ENCODE measurements around the gene MVB12B.

Gene MVB12B

DNA sequence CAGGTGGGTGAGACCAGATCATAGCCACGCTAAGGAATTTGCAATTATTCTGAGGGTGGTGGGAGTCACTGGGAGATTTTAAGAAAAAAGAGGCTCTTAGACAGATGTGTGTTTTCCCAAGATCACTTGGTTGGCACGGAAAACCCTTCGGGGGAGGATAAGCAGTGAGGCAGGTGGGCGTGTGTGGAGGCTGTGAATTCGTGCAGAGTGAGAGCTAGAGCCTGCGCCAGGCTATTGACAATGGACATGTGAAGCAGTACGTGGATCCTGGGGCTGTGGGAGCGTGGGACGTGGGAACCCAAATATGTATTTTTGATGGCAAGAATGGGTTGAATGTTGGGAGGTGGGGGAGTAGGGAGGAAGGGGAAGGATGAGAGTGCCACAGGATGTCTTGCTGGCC is 19.4 kb downstream of the MVB12B start:
- no peak for TF ChIP-seq EZH2phosphoT487 (IDR thresholded peaks at IDR 0.05; ENCODE audit: borderline replicate concordance)
- TF ChIP-seq, protein P1, sequence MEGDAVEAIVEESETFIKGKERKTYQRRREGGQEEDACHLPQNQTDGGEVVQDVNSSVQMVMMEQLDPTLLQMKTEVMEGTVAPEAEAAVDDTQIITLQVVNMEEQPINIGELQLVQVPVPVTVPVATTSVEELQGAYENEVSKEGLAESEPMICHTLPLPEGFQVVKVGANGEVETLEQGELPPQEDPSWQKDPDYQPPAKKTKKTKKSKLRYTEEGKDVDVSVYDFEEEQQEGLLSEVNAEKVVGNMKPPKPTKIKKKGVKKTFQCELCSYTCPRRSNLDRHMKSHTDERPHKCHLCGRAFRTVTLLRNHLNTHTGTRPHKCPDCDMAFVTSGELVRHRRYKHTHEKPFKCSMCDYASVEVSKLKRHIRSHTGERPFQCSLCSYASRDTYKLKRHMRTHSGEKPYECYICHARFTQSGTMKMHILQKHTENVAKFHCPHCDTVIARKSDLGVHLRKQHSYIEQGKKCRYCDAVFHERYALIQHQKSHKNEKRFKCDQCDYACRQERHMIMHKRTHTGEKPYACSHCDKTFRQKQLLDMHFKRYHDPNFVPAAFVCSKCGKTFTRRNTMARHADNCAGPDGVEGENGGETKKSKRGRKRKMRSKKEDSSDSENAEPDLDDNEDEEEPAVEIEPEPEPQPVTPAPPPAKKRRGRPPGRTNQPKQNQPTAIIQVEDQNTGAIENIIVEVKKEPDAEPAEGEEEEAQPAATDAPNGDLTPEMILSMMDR (conservative IDR thresholded peaks at IDR 0.05; ENCODE audit: low read length), result no peak

DNA sequence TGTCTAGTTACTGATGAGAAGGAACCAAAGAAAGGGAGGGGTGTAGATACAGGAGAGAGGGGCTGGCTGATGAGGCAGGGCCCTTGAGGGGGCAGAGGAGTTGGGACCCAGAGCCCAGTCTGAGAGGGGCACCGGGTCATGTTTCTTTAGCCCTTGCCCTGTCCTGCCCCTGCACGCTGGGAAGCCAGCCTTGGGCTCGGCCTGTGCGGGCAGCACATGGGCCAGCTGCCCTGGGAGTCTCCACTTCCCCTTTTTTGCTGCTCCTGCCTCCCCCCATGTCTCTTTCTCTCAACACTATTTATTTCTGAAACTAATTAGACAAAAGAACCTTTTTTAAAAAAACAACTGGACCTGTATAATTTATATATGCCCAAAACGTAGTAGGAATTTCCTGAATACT is 20.5 kb downstream of the MVB12B start:
- TF ChIP-seq, protein P1 (conservative IDR thresholded peaks at IDR 0.05; ENCODE audit: low read length), result no peak
- H4K20me1 ChIP-seq (ENCODE audit: insufficient read depth, low read length, poor library complexity, severe bottlenecking), result peaks cover 3% of the 10 kb centered on the region
- peaks cover 36% of the 10 kb centered on the region for H3K4me1 ChIP-seq (ENCODE audit: insufficient read depth, low read length, poor library complexity, severe bottlenecking)
- H3K9me2 ChIP-seq (replicated peaks; ENCODE audit: low read depth, low read length), result no peaks in the 10 kb centered on the region
- peak overlapping the region; percentile 33 for H3K9ac ChIP-seq (ENCODE audit: low read depth, low read length, poor library complexity, severe bottlenecking)
- H3K79me2 ChIP-seq (ENCODE audit: insufficient read depth, low read length), result peaks cover 86% of the 10 kb centered on the region
- no peaks in the 10 kb centered on the region; the same call in 1 of the 2 replicates for H3F3A ChIP-seq (ENCODE audit: low read depth)
- peaks cover 12% of the 10 kb centered on the region; the same call in 1 of the 2 replicates for H3K9me3 ChIP-seq (ENCODE audit: insufficient read depth, low read depth, low read length)
- H3K4me2 ChIP-seq (ENCODE audit: low read depth, low read length, poor library complexity, severe bottlenecking), result no peak overlapping the region
- peaks cover 52% of the 10 kb centered on the region; the same call in 1 of the 2 replicates for H3K36me3 ChIP-seq (ENCODE audit: insufficient read depth, low read length)
- no peak overlapping the region for H2AFZ ChIP-seq (ENCODE audit: low read length)
- no peaks in the 10 kb centered on the region for H3K27me3 ChIP-seq (ENCODE audit: insufficient read depth, low read length, poor library complexity, severe bottlenecking)
- no peak overlapping the region for H3K4me3 ChIP-seq (ENCODE audit: low read length, poor library complexity, severe bottlenecking)

More for the DNA sequence above, 19.4 kb downstream of the MVB12B start:
- Histone ChIP-seq H3K9me3 (ENCODE audit: insufficient read depth, low read depth, low read length) (peaks cover 9% of the 10 kb centered on the region; the same call in 1 of the 2 replicates), H3K4me1 (ENCODE audit: insufficient read depth, low read length, poor library complexity, severe bottlenecking) (peaks cover 34% of the 10 kb centered on the region), H4K20me1 (ENCODE audit: insufficient read depth, low read length, poor library complexity, severe bottlenecking) (peaks cover 3% of the 10 kb centered on the region), H3K9ac (ENCODE audit: low read depth, low read length, poor library complexity, severe bottlenecking) (no peak overlapping the region), H3K4me2 (ENCODE audit: low read depth, low read length, poor library complexity, severe bottlenecking) (no peak overlapping the region), H3K79me2 (ENCODE audit: insufficient read depth, low read length) (peaks cover 86% of the 10 kb centered on the region), H3K36me3 (ENCODE audit: insufficient read depth, low read length) (peaks cover 60% of the 10 kb centered on the region; the same call in 1 of the 2 replicates), H3K9me2 (replicated peaks; ENCODE audit: low read depth, low read length) (no peaks in the 10 kb centered on the region), H3F3A (ENCODE audit: low read depth) (no peaks in the 10 kb centered on the region; the same call in 1 of the 2 replicates), H3K27me3 (ENCODE audit: insufficient read depth, low read length, poor library complexity, severe bottlenecking) (no peaks in the 10 kb centered on the region), H2AFZ (ENCODE audit: low read length) (no peak overlapping the region), H3K4me3 (ENCODE audit: low read length, poor library complexity, severe bottlenecking) (no peak overlapping the region)

DNA sequence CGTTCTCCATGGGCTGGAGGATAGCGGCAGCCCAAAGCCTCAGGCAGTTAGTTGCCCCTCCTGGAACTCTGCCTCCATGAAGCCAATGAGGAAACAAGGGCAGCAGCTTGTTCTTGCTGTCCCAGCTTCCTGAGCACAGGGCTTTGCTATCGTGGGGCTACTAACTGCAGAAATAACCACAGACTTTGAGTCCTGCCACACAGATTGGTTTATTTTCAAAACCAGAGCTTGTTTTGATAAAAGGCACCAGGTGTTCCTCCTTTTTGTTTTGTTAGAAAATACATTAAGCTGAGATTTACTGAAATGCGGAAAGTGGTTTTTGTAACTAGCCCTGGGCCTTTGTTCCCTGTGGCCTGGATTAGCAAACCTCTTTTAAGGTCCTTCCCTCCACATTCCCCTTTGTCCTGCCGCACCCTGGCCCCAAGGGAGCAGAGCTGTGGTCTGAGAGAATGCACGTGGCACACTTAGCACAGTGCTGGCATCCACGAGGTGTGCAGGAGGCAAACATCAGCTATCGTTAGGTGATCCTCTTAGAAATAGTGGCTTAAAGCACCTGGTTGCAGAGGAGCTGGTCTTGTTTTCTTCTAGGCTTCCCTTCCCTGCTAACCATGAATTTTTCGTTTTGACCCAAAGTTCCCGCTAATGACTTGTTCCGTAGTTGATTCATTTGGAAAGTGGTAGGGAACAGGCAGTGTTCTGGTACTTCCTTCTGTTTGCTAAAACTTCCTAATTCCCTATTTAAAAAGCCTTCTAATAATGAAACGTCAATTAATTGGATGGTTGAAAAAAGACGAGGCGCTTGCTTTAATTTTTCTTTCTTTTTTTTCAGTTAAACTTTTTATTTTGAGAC is 21.5 kb downstream of the MVB12B start:
- Histone ChIP-seq H2AFZ (ENCODE audit: low read length) (no peak overlapping the region), H3K36me3 (ENCODE audit: insufficient read depth, low read length) (peaks cover 42% of the 10 kb centered on the region; the same call in 1 of the 2 replicates), H3K9ac (ENCODE audit: low read depth, low read length, poor library complexity, severe bottlenecking) (peak overlapping the region; percentile 33), H3F3A (ENCODE audit: low read depth) (no peaks in the 10 kb centered on the region; the same call in 1 of the 2 replicates), H3K4me2 (ENCODE audit: low read depth, low read length, poor library complexity, severe bottlenecking) (peak overlapping the region; percentile 62), H3K4me1 (ENCODE audit: insufficient read depth, low read length, poor library complexity, severe bottlenecking) (peaks cover 47% of the 10 kb centered on the region), H3K27me3 (ENCODE audit: insufficient read depth, low read length, poor library complexity, severe bottlenecking) (no peaks in the 10 kb centered on the region), H3K79me2 (ENCODE audit: insufficient read depth, low read length) (peaks cover 88% of the 10 kb centered on the region), H3K4me3 (ENCODE audit: low read length, poor library complexity, severe bottlenecking) (peak overlapping the region; percentile 48), H3K9me3 (ENCODE audit: insufficient read depth, low read depth, low read length) (peaks cover 12% of the 10 kb centered on the region; the same call in 1 of the 2 replicates), H4K20me1 (ENCODE audit: insufficient read depth, low read length, poor library complexity, severe bottlenecking) (peaks cover 3% of the 10 kb centered on the region), H3K9me2 (replicated peaks; ENCODE audit: low read depth, low read length) (no peaks in the 10 kb centered on the region)
- TF ChIP-seq, protein P1 (conservative IDR thresholded peaks at IDR 0.05; ENCODE audit: low read length), result no peak
- no peak for TF ChIP-seq EZH2phosphoT487 (IDR thresholded peaks at IDR 0.05; ENCODE audit: borderline replicate concordance)

Measured in Loucy (cell line).